Chondrocyte (in vitro differentiated cells): ENCODE measurements around the gene AGBL3. TPM values are rescaled to one million over a fixed set of nuclear protein-coding genes. Genes with fewer than 3 reads are reported as not detected.

Experiments used
- DNase-seq: peaks from one replicate; pipeline ENCODE4 v3.0.0; 2021; ENCODE audit warnings: mixed read lengths, low spot score
- H3K27ac Mint-ChIP-seq: one replicate; pipeline ENCODE4 v1.8.0; 2021; ENCODE audit warnings: mild to moderate bottlenecking, moderate library complexity, mixed read lengths; ENCODE audit not compliant: unreplicated experiment
- H3K27me3 Mint-ChIP-seq: 2 replicates; pipeline ENCODE4 v1.8.0; 2021; ENCODE audit warnings: low read depth, mixed read lengths
- H3K36me3 Mint-ChIP-seq: 2 replicates; pipeline ENCODE4 v1.8.0; 2021; ENCODE audit warnings: low read depth, mixed read lengths
- H3K4me1 Mint-ChIP-seq: 2 replicates; pipeline ENCODE4 v1.8.0; 2021; ENCODE audit warnings: low read depth, mild to moderate bottlenecking, mixed read lengths
- H3K4me3 Mint-ChIP-seq: one replicate; pipeline ENCODE4 v1.8.0; 2021; ENCODE audit warnings: mild to moderate bottlenecking, moderate library complexity, mixed read lengths; ENCODE audit not compliant: unreplicated experiment
- H3K9me3 Mint-ChIP-seq: 2 replicates; pipeline ENCODE4 v1.8.0; 2021; ENCODE audit warnings: low read depth, mixed read lengths
- CTCF ChIP-seq: fragments of 200-600 bp; sonication (generic); IDR thresholded peaks from 2 replicates; pipeline ENCODE4 v1.5.0; 2021; ENCODE audit warnings: antibody characterized with exemption, mild to moderate bottlenecking, moderate library complexity
- total RNA-seq: library from RNA; stranded (reverse); gene quantifications from 3 replicates; pipeline ENCODE4 v1.2.1, GENCODE V29; 2021

The AGBL3 gene
- total RNA-seq, 1 donor from 2014 or later: 0.30 TPM

GRCh38 chr7:135162382-135163001 lies 176.2 kb downstream of the AGBL3 start:
- H3K4me1 Mint-ChIP-seq: peaks cover 31% of the 10 kb centered on the region
- H3K9me3 Mint-ChIP-seq: peaks cover 6% of the 10 kb centered on the region
- H3K4me3 Mint-ChIP-seq: no peak overlapping the region
- peaks cover 10% of the 10 kb centered on the region for H3K36me3 Mint-ChIP-seq
- no peaks in the 10 kb centered on the region for H3K27me3 Mint-ChIP-seq
- DNase-seq: no peak
- peak overlapping the region; percentile 11 for H3K27ac Mint-ChIP-seq
- TF ChIP-seq CTCF: no peak

DNA sequence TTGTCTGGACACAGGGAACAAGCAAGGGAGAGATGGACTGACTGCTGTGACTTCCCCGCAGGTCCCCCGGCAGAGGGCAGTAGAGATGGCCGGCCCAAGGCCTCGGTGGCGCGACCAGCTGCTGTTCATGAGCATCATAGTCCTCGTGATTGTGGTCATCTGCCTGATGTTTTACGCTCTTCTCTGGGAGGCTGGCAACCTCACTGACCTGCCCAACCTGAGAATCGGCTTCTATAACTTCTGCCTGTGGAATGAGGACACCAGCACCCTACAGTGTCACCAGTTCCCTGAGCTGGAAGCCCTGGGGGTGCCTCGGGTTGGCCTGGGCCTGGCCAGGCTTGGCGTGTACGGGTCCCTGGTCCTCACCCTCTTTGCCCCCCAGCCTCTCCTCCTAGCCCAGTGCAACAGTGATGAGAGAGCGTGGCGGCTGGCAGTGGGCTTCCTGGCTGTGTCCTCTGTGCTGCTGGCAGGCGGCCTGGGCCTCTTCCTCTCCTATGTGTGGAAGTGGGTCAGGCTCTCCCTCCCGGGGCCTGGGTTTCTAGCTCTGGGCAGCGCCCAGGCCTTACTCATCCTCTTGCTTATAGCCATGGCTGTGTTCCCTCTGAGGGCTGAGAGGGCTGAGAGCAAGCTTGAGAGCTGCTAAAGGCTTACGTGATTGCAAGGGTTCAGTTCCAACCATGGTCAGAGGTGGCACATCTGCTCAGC lies 178.2 kb downstream of the AGBL3 start:
- Mint-ChIP-seq H3K27ac (no peak overlapping the region), H3K9me3 (peaks cover 6% of the 10 kb centered on the region), H3K27me3 (no peaks in the 10 kb centered on the region), H3K4me3 (no peak overlapping the region), H3K4me1 (peaks cover 47% of the 10 kb centered on the region), H3K36me3 (peaks cover 15% of the 10 kb centered on the region)
- no peak for TF ChIP-seq CTCF
- no peak for DNase-seq

DNA sequence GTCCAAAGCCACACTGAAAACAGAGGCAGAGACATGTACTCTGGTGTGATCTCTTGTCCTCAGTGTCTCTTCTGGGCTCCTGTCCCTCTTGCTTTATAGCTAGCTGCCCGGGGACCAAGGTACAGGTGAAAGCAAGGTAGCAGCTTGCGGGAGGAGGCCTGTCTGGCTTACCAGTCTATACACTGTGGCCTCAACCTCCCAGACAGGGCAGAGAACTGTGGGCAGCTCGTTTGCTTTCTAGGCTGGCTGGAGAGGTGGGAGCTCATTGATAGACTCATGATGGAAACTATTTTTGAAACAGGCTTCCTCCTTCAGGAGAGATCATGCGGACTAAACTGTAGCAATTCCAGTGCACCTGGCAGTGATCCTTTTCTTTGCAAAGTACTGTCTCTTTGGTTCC lies 179.6 kb downstream of the AGBL3 start:
- TF ChIP-seq CTCF: no peak
- H3K4me1 Mint-ChIP-seq: peaks cover 41% of the 10 kb centered on the region
- peaks cover 6% of the 10 kb centered on the region for H3K9me3 Mint-ChIP-seq
- peaks cover 15% of the 10 kb centered on the region for H3K36me3 Mint-ChIP-seq
- no peak overlapping the region for H3K27ac Mint-ChIP-seq
- H3K27me3 Mint-ChIP-seq: no peaks in the 10 kb centered on the region
- no peak overlapping the region for H3K4me3 Mint-ChIP-seq
- DNase-seq: no peak

- no peak for TF ChIP-seq CTCF
- Mint-ChIP-seq H3K4me3 (no peak overlapping the region), H3K27ac (no peak overlapping the region), H3K27me3 (no peaks in the 10 kb centered on the region), H3K9me3 (peaks cover 6% of the 10 kb centered on the region), H3K4me1 (peaks cover 39% of the 10 kb centered on the region), H3K36me3 (peaks cover 15% of the 10 kb centered on the region)
- DNase-seq: no peak
These were observed 180.2 kb downstream of the AGBL3 start for GRCh38 chr7:135166338-135166990.

DNA sequence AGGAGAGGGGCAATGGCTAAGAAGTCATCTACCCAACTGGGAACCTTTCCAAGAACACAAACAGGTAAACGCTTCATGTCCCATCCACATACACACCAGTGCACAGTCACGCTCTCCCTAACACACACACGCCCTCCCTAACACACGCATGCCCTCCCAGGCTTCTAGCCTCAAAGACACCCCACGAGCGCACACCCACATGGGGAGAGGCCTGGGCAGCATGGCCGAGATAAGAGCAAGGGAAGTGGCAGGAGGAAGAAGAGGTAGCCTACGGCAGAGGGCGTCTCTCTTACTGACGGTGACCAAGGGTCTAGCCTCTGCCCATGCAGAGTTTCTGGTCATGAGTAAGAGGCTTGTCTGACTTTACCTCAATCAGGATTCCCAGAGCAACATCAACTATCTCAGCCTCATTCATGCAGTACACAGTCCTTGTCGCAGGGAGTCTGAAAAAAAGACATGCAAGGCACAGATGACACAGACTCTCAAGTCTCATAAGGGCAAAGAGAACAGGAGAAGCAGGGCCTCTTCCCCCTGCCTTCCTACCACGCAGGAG lies 181.1 kb downstream of the AGBL3 start:
- TF ChIP-seq CTCF: no peak
- peaks cover 41% of the 10 kb centered on the region for H3K4me1 Mint-ChIP-seq
- no peak for DNase-seq
- H3K36me3 Mint-ChIP-seq: peaks cover 15% of the 10 kb centered on the region
- H3K9me3 Mint-ChIP-seq: peaks cover 3% of the 10 kb centered on the region
- no peak overlapping the region for H3K4me3 Mint-ChIP-seq
- no peak overlapping the region for H3K27ac Mint-ChIP-seq
- no peaks in the 10 kb centered on the region for H3K27me3 Mint-ChIP-seq
